ENCODE data around the gene GYG2.

- TF ChIP-seq YY1 (IDR thresholded peaks at IDR 0.05; ENCODE audit: extremely low read depth, insufficient replicate concordance, low read depth, low read length) (no peak), CTCF (IDR thresholded peaks at IDR 0.05 in 2 of 3, conservative IDR thresholded peaks at IDR 0.05 in 1 of 3; ENCODE audit: borderline replicate concordance in 1 of 3, insufficient read depth in 1 of 3, low read depth in 2 of 3, low read length in 2 of 3) (no peak), RAD21 (IDR thresholded peaks at IDR 0.05; ENCODE audit: low read depth) (no peak), CBX3 (IDR thresholded peaks at IDR 0.05; ENCODE audit: low read depth) (no peak)
These were observed 35.0 kb upstream of the GYG2 start for GRCh38 chrX:2793752-2794151.

Measured in HCT116 (cell line).